ENCODE results near the gene ZSWIM9. TPM values are rescaled to one million over a fixed set of nuclear protein-coding genes. Genes with fewer than 3 reads are reported as not detected.
A peak's percentile ranks its signal among the peaks of the same experiment; 100 is the strongest.

ZSWIM9 gene
- total RNA-seq, 1 experiment from 2014 or later = 1.8 TPM

DNA sequence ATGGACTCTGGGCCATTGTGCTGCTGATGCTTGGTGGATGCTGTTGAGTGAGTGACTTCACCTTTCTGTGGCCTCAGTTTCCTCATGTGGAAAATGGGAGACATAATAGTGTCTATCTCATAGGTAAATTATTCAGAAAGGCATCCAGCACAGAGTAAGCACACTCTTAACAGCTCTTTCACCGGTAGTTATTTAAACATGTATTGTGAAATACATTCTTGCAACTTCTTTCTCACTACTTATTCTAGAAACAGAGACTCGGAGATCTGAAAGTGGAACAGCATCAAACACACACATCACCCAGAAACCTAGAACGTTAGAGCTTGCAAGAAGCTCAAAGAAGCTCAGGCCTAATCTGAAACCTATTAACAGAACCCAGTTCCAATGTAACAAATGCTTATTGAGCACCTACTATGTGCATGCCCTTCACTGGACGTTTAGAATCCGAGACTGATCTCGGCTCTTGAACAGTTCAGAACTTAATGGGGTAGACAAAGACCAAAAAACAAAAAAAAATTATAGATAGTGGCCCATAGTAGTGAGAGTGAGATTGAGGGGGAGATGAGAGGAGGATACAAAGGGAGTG is 4.1 kb downstream of the ZSWIM9 start:
- no peak for DNase-seq (ENCODE audit: low read depth)

DNA sequence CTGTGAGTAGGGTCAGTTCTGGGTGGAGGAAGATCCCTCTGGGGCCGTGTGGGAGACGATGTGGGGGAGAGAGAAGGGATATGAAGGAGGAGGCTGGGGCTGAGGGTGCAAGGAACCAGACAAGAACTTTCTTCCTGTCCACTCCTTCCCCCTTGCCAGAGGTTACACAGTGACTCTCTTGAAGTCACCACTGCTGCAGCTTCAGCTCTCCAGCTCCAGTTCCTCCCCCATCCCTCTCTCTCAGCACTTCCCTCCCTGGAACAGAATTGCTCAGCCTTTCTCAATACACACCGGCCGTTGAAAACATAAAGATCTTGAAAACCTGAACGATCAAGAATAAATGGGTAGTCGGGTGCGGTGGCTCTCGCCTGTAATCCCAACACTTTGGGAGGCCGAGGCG is 5.1 kb downstream of the ZSWIM9 start:
- no peak for DNase-seq (ENCODE audit: low read depth)

DNA sequence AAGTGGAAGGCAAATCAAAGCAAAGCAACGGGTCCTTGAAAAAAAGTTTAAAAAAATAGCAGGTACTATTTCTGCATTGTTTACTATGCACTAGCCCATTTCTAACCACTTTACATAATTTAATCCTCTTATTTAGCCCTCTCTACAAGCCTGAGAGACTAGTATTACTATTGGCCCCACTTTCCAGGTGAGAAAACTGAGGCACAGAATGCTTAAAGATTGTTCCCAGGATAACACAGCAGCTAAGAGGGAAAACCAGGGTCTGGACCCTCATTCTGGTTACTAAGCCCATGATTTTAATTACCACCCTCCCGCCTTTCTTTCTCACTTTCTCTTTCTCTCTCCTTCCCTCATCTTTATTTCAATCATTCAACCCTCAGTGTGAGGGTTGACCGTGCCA is 5.7 kb downstream of the ZSWIM9 start:
- no peak for DNase-seq (ENCODE audit: low read depth)

- no peak for DNase-seq (ENCODE audit: low read depth)
These were observed 11.0 kb downstream of the ZSWIM9 start for GRCh38 chr19:48181505-48181904.

GRCh38 chr19:48182434-48182833 is 12.0 kb downstream of the ZSWIM9 start:
- no peak for DNase-seq (ENCODE audit: low read depth)

DNA sequence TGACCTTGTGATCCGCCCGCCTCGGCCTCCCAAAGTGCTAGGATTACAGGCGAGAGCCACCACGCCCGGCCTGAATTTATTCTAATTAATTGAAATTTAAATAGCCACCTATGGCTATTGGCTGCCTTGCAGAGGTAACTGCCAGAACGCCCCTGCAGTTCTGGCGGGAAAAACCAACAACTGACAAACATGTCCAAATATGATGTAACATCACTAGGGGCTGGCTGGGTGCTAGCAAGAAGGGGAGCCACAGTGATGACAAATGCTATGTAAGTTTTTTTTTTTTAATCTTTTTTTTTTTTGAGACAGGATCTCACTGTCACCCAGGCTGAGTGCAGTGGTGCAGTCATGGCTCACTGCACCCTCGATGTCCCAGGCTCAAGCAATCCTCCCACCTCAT is 12.9 kb downstream of the ZSWIM9 start:
- DNase-seq (ENCODE audit: low read depth) = no peak

DNA sequence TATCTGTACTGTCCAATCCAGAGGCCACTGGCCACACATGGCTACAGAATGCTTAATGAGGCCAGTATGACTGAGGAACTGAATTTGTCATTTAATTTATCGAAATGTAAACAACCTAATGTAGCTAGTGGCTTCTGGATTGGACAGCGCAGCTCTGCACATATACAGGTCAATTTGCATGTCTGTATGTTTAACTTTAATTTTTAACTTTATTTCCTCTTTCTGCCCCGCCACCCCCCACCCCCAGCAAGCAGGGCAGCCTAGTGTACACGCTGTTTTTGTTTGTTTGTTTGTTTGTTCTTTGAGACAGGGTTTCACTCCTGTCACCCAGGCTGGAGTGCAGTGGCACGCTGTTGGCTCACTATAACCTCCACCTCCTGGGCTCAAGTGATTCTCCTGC is 15.5 kb downstream of the ZSWIM9 start:
- DNase-seq (ENCODE audit: low read depth) = no peak

- no peak for DNase-seq (ENCODE audit: low read depth)
These were observed 16.1 kb downstream of the ZSWIM9 start for GRCh38 chr19:48186541-48186991.

GRCh38 chr19:48190288-48190884 is 19.9 kb downstream of the ZSWIM9 start:
- peak; percentile 94 for DNase-seq (ENCODE audit: low read depth)

DNA sequence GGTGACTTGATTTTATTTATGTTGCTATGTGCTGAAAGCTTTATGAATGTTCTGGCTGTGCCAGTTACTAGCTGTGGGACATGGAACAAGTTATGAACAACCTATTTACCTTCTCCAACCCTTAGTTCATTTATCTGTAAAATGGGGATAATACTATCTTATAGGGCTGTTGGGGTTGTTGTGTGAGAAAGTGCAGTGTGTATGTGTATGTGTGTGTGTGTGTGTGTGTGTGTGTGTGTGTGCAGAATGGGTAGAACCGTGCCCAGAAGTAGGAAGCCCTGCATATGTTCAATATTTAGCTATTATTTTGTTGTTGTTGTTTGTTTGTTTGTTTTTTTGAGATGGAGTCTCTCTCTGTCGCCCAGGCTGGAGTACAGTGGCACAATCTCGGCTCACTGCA is 20.4 kb downstream of the ZSWIM9 start:
- DNase-seq (ENCODE audit: low read depth) = no peak

DNA sequence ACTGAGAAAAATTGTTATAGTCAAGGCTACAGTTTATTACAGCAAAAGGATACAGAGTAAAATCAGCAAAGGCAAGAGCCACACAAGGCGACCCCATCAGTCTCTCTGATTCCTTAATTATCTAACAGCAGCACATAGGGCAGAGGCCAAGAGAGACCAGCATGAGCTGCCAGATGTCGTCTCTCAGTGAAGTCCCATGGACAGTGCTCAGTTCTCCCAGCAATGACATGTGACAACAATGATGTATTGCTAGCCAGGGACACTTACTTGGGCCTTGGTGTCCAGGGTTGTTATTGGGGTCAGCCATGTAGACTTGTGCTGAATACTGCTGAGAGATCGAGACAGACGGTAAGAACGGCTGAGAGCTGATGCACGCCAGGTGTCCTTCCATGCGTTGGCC is 22.3 kb downstream of the ZSWIM9 start:
- DNase-seq (ENCODE audit: low read depth) = no peak

DNA sequence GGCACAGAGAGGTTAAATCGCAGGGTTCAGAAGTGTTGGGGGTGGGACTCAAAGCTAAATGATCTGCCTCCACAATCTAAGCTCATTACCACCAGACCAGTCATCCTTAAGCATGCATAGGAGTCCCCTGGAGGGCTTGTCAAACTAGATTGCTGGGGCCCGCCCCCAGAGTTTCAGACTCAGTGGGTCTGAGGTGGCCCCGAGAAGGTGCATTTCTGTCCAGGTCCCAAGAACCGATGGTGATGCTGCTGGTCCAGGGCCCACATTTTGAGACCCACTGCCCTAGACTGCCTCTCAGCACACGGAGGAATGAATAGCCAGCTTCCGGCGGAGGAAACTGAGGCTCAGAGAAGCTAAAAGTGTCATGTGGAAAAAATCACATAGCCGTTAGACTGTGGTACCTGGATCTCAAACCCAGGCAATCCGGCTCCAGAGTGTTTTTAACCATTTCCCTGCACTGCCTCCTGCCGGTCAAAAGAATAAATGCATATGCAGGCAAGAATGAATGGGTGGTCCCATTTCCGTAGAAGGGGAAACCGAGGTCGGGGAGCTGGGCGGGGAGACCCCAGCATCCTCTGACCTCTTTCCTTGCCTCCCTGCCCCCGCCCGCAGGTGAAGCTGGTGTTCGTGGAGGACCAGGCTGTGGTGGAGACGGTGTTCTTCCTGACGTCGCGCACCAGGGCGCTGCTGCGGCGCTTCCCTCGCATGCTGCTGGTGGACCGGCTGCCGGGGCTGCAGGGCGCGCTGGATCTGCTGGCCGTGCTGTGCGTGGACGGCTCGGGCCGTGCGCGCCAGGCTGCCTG is 23.8 kb downstream of the ZSWIM9 start:
- DNase-seq (ENCODE audit: low read depth) = no peak

GRCh38 chr19:48194844-48195830 is 24.7 kb downstream of the ZSWIM9 start:
- DNase-seq (ENCODE audit: low read depth) = no peak

GRCh38 chr19:48196321-48196763 is 25.9 kb downstream of the ZSWIM9 start:
- no peak for DNase-seq (ENCODE audit: low read depth)

DNA sequence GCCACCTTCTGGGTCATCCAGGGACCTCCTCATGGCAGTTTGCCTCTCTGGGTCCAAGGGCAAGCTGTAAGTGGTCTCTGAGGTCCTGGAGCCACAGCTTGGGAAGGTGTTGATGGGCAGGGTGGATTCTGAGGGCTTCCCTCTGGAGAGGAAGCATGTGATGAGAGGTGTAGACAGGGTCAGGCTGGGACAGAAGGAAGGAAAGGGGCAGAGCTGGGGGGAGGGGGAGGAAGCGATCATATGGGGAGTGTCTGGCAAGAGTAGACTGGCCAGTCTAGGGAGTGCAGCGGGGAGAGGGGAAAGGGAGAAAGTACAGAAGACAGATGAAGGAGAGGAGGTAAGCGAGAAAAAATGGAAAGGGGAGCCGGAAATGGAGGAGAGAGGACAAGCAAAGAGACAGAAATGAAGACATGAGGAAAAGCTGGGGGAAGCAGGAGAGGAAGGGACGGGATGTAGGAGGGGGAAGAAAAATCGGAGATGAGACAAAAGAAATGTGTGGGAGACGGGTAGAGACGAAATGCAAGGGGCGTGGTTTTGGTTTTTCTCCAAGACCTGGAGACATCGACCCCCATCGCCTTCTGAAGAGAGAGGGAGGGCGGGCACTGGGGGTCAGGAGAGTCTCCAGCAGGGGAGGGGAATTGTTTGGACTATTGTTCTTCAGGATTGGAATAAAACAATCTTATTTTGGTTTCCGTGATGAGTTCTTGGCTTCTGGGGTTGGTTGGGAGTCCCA is 26.6 kb downstream of the ZSWIM9 start:
- no peak for DNase-seq (ENCODE audit: low read depth)

- DNase-seq (ENCODE audit: low read depth) = peak; percentile 18
These were observed 32.8 kb downstream of the ZSWIM9 start for GRCh38 chr19:48203222-48203793.

DNA sequence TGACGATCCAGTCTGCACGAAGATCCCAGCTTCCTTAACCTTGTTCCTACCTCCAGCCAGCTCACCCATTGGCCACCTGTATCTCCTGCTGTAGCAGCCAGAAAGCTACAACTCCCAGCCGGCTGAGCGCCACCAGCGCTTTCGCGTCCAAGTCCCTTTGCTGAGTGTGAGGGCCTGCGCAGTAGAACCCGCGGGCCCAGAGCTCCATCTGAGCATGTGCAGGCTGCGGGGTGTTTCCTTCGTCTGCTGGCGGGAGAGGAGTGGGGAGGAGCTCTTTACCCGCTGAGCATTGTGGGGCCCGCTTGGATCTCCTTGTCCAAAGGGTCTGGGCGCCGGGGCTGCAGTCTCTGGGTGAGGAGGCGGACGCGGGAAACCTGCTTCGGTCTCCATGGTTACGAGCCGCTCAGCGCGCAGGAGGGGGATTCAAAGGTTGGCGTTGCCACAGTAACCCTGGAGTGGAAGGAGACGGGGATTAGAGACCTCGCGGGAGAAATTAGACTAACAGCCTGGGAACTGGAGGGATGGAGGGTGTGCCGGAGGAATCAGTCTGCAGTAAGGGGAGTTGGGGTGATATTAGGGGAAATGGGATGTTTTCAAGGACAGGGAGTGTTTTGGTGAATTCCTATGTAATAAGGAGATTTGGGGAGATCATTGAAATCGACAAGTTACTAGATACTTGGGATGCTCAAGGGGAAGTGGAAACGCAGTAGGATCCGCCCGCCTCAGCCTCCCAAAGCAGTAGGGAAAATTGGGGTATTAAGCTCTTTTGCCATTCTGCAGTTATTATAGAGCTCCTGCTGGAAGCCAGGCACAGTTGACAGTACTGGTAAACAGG is 33.5 kb downstream of the ZSWIM9 start:
- peak; percentile 99 for DNase-seq (ENCODE audit: low read depth)

- DNase-seq (ENCODE audit: low read depth) = no peak
These were observed 36.1 kb downstream of the ZSWIM9 start for GRCh38 chr19:48206397-48207093.

DNA sequence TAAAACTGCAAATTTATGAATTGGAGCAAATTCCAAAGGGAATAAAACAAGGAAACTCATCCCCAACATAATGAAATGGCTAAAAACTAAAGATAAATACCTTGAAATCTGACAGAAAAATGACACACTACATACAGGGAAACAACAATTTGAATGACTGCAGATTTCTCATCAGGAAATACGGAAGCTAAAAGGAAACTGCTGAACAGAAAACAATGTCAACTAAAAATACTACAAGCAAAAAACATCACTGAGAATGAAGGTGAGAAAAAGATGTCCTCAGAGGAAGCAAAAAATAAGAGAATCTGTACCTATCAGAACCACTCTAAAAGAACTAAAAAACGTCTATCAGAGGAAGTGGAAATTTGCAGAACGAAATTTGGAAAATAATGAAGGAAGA is 39.5 kb downstream of the ZSWIM9 start:
- no peak for DNase-seq (ENCODE audit: low read depth)
